SK-N-SH treated with all-trans-retinoic acid at 6 μM for 48 hours (cell line): ENCODE measurements around the gene SH3PXD2A.

Source experiments
- ARNTL ChIP-seq: fragments of 450-650 bp; formaldehyde crosslinking; IDR thresholded peaks from 2 replicates; pipeline ENCODE4 v1.5.0; 2020; ENCODE audit warnings: low read depth, mild to moderate bottlenecking, moderate library complexity, borderline replicate concordance
- CREB5 ChIP-seq: fragments of 250-450 bp; sonication (Bioruptor Pico); IDR thresholded peaks from 2 replicates; pipeline ENCODE4 v1.5.1; 2020; ENCODE audit warnings: low read depth, mild to moderate bottlenecking, moderate library complexity
- ISL1 ChIP-seq: fragments of 250-450 bp; sonication (Bioruptor Pico); IDR thresholded peaks from 2 replicates; pipeline ENCODE4 v2.1.2; 2022; ENCODE audit warnings: mild to moderate bottlenecking, moderate library complexity
- OSR1 ChIP-seq: fragments of 250-450 bp; sonication (Bioruptor Pico); IDR thresholded peaks from 2 replicates; pipeline ENCODE4 v1.8.0; 2022; ENCODE audit warnings: moderate library complexity, mild to moderate bottlenecking, inconsistent platforms
- PPARA ChIP-seq: fragments of 250-450 bp; sonication (Bioruptor Pico); IDR thresholded peaks from 2 replicates; pipeline ENCODE4 v1.5.0; 2020; ENCODE audit warnings: mild to moderate bottlenecking, borderline replicate concordance
- SNAI2 ChIP-seq: fragments of 250-450 bp; sonication (Bioruptor Pico); IDR thresholded peaks from 2 replicates; pipeline ENCODE4 v1.5.0; 2020; ENCODE audit warnings: mild to moderate bottlenecking, moderate library complexity
- ZC3H10 ChIP-seq: fragments of 250-450 bp; sonication (Bioruptor Pico); IDR thresholded peaks from 2 replicates; pipeline ENCODE4 v1.5.1; 2021; ENCODE audit warnings: mild to moderate bottlenecking, moderate library complexity
- ZFP3 ChIP-seq: fragments of 250-450 bp; sonication (Bioruptor Pico); IDR thresholded peaks from 2 replicates; pipeline ENCODE4 v1.5.0; 2020; ENCODE audit warnings: mild to moderate bottlenecking, moderate library complexity
- ZFP30 ChIP-seq: fragments of 450-650 bp; formaldehyde crosslinking; IDR thresholded peaks from 2 replicates; pipeline ENCODE4 v1.5.0; 2022; ENCODE audit warnings: mild to moderate bottlenecking, moderate library complexity
- ZNF565 ChIP-seq: fragments of 450-650 bp; formaldehyde crosslinking; conservative IDR thresholded peaks from 2 replicates; pipeline ENCODE4 v1.5.0; 2020; ENCODE audit warnings: low read depth, mild to moderate bottlenecking, moderate library complexity
- ZNF8 ChIP-seq: fragments of 450-650 bp; formaldehyde crosslinking; IDR thresholded peaks from 2 replicates; pipeline ENCODE4 v1.5.0; 2020; ENCODE audit warnings: mild to moderate bottlenecking, moderate library complexity
- TF ChIP-seq, protein P1 (sequence below): fragments of 250-450 bp; sonication (Bioruptor Pico); IDR thresholded peaks from 2 replicates; pipeline ENCODE4 v1.8.0; 2020; ENCODE audit warnings: mild to moderate bottlenecking, moderate library complexity, borderline replicate concordance

DNA sequence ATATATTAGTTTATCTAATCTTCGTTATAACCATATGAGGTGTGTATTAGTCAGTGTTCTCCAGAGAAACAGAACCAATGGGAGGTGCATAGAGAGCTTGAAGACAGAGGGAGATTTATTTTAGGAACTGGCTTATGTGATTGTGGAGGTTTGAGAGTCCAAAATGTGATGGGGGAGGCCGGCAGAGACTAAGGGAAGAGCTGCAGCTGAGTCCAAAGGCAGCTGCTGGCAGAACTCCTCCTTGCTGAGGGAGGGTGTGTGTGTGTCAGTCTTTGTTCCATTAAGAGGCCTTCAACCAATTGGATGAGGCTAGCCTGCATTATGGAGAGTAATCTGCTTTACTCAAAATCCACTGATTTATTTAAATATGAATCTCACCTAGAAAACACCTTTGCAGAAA, 165.1 kb downstream of the SH3PXD2A start:
- TF ChIP-seq SNAI2 (CRISPR knock-in tag) (no peak), PPARA (CRISPR knock-in tag) (no peak), ZFP30 (CRISPR knock-in tag) (no peak), ZC3H10 (CRISPR knock-in tag) (no peak), ZNF565 (no peak), OSR1 (CRISPR knock-in tag) (no peak), ZNF8 (CRISPR knock-in tag) (no peak), ARNTL (CRISPR knock-in tag) (no peak), ZFP3 (no peak), CREB5 (no peak), ISL1 (no peak)
- TF ChIP-seq, protein P1, sequence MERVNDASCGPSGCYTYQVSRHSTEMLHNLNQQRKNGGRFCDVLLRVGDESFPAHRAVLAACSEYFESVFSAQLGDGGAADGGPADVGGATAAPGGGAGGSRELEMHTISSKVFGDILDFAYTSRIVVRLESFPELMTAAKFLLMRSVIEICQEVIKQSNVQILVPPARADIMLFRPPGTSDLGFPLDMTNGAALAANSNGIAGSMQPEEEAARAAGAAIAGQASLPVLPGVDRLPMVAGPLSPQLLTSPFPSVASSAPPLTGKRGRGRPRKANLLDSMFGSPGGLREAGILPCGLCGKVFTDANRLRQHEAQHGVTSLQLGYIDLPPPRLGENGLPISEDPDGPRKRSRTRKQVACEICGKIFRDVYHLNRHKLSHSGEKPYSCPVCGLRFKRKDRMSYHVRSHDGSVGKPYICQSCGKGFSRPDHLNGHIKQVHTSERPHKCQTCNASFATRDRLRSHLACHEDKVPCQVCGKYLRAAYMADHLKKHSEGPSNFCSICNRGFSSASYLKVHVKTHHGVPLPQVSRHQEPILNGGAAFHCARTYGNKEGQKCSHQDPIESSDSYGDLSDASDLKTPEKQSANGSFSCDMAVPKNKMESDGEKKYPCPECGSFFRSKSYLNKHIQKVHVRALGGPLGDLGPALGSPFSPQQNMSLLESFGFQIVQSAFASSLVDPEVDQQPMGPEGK (CRISPR knock-in tag), result no peak
